M059J (cell line): ENCODE results near the gene LZTFL1. TPM values are rescaled to one million over a fixed set of nuclear protein-coding genes. Genes with fewer than 3 reads are reported as not detected.

Experiments used
- DNase-seq: peaks from one replicate; pipeline ENCODE4 v3.0.0-alpha.2; 2012; ENCODE audit warnings: low read depth
- total RNA-seq: library from RNA; depleted of rRNA; stranded (reverse); fragments of >200 nt; shearing (Covaris generic); gene quantifications from 2 replicates; pipeline ENCODE4 v1.2.3, GENCODE V29; 2014

LZTFL1 gene
- total RNA-seq, 1 experiment from 2014 or later, result 18.0 TPM

DNA sequence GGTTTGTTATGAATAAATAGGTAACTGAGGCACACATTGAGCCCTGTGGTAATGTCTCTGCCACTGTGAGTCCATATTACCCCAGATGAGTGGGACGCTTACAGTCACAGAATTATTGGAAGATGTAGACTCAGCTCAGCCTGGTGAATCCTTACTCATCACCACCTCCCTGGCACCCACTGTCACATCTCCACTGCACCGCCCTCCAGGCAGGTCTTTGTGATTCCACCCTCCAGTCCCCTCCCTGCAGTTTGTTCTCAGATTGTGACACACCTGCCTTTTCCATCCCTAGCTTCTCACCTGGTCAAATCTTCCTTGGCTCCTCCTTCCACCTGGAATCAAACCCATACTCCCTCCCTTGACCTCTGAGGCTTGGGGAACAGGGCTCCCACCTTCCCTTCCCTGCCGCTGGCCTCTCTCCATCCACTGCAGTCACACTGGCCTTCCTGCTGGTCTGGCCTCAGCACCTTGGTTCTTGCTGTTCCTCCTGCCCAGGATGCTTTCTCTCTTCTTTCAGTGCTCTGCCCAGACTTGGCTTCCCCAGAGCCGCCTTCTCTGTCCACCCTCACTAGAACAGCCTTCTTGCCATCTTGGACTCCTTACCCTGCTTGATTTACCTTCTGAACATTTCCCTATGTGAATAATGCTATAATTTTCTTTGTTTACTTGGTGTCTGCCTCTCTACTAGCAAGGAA, 55.0 kb downstream of the LZTFL1 start:
- no peak for DNase-seq

DNA sequence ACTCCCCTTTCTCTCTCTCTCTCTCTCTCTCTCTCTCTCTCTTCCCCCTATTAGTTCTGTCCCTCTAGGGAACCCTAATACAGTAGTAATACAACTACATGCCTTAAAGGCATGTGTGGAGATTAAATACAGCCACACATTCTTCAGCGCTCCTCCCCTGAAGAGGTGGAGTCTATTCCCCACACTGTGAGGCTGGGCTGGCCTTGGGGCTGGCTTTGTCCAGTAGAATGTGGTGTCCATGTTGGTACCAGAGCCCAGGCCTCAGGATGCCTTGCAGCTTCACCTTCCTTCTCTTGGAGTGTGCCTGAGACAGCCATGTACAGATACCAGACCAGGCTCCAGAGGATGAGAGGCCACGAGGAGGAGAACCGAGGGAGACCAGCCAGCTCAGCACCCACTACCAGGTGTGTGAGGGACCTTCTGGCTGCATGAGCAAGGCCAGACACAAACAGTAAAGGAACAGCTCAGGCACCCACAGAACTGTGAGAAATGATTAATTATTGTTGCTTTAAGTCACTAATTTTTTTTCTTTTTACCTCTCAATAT, 56.2 kb downstream of the LZTFL1 start:
- no peak for DNase-seq

DNA sequence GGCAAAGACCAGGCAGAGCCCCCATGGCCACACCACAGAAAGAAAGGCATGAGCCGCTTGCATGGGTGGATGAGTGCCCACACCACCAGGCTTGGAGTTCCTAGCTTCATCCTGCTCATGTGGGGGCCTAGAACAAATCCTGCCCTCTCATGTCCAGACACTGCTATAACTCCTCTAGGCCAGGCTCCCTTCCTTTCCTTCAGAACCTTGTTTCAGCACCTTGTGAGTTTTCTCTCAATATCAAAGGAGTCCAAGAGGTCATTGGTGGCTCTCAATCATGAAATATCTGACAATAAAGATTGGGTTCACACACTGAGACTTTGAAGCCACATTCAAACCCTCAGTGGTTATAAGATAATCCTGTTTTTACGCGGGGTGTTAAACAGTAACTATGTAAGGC, 58.3 kb downstream of the LZTFL1 start:
- DNase-seq, result no peak

DNA sequence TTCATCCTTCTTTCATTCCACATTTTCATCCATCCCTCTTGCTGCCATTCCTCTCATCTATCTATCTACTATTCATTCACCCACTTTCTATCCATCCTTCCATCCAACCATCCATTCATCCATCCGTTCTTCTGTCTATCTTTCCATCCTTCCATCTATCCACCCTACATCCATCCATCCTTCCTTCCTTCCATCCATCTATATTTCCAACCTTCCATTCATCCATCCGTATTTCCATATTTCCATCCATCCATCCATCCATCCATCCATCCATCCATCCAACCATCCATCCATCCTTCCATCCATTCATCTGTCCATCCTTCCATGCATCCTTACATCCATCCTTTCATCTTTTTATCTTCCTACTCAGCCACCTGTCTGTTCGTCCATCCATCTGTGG, 59.5 kb downstream of the LZTFL1 start:
- no peak for DNase-seq

DNA sequence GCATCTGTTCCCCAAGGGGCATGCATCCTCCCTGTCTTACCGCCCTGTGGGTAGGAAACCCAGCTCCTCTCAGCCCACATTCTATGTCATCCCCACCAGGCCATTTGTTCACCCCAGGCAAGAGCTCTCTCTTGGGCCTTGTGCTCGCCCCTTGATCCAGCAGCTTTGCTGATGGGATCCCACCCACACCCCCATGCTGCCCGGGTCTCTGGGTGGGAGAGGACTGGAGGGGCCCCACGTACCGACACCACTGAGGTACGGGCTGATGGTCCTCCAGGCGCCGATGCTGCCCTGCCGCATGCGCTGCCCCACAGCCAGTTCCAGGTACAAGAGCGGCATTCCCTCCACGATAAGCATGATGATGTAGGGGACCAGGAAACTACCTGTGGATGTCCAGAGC, 60.1 kb downstream of the LZTFL1 start:
- DNase-seq, result no peak

DNA sequence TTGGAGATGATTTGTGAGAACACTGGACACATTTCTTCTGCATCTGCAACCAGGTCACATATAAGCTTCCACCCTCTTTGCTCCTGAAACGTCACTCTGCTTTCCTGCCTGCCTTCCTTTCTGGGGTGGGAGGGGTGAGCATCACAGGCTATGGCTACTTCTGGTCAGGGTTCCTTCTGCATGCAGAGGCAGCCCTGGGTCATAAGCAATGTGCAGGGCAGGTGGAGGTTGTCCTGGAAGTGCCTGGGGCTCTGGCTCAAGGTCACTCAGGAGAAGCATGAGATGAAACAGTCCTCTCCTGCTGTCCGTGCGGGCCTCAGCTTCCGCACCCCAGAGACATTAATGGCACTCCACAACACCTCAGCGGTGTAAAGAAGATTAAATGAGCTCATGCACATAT, 60.6 kb downstream of the LZTFL1 start:
- no peak for DNase-seq

DNA sequence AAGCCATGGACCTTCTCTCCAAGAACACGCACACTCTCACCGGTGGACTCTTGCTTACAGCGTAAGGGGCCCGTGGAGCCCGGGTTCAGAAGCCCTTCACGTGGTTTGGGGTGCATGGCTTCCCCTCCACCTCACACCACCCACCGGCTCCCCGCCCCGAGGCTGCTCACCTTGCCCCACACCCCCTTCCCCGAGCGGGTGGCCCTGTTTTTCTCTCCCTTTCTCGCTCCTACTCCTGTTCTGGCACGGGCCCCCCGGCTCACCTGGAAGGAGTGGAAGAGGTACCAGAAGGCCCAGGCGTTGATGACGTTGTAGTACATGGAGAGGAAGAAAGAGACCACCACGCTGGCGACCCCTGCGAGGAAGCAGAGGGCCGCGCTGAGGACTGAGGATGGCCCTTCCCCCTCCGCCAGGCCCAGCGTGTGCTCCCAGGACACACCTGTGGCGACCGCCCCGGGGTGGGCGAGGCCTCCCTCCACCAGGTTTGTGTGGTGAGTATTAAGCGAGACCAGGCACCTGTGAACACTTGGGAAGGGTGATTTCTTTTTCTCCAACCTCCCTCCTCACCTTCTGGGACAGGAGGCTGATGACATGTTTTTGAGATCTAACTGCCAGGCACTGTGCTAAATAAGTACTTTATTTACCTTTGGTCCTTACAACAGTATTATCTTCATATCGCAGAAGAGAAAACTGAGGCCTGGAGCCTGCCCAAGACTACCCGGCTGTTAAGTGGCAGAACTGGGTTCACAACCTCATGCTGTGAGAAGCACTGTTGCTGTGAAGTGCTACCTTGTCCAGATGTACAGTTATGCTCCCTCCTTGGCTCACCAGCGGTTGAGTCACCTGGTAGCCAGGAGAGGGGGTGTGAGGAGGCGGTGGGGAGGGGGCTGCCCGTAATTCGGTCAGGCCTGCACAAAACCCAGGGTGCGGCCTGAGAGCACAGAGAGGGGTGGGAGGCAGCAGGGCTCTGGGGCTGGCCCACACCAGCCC, 61.9 kb downstream of the LZTFL1 start:
- DNase-seq, result no peak

DNA sequence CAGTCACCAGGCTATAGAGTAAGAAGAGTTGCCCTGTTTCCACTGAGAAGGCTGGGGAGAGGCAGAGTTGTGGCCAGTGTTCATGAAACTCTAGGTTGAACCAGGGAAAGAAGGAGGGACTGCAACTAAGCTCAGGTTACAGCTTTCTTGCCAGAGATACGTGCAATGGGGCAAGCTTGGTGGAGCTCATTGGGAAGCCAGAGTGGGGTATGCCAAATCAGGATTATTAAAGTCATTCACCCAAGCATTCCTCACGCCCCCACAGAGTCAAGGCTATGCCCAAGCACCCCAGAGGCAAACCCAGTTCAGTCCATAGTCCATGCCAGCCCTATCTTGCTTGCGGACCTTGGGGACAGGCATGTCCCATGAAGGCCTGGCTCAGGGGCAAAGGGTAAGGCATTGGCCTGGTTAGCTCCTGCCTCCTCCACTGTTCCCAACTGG, 63.1 kb downstream of the LZTFL1 start:
- no peak for DNase-seq

DNA sequence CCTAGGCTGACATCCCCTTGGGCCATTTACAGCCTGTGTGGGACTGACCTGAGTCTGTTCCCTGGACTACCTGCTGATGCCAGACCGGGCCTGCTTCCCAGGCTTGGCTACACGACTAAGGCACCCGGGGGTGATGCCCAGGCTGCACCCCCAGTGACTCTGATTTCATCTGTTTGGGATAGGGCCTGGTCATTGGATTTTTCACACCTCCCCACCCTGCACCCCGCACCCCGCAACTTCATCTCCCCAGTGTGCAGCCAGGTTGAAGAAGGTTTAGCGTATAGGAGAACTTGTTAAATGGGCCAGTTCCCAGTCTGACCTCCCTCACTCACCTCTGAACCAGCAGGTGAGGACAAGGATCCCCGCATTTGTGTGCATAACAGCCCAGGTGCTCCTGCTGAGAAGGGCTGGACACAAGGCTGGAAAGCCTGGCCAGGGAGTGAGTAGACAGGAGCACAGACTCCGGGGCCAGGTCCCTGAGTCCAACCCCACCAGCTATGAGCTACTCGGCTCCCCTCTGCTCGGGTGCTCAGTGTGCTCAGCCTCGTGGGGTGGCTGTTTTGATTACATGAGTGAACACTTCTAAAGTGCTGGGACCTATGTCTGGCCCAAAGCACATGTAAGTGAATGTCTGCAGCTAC, 64.1 kb downstream of the LZTFL1 start:
- no peak for DNase-seq

DNA sequence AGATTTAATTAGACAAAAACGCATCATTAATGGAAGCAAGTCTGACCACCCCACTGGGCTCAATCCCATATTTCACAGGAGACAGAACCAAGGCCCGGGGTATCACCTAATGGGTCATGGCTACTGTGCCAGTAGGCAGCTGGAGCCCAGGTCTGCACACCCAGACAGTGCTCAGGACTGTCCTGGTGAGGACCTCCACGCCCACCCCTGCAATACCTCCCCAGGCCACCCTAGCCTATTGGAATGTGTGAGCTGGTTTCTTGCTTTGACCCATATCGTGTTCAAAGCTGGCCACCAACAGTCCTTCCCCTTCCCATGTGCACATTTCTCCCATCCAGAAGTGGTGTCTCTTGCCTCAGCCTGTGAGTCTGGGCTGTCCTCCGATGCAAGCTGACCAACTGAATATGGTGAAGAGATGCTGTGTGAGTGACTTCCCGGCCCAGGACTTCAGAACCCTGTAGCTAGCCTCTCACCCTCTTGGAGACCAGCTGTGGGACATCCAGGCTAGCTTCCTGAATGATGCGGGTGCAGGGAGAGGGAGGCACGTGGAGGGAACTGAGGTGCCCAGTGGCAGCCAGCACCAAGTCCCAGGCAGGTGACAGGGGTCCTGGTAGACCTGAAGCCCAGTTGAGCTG, 64.7 kb downstream of the LZTFL1 start:
- no peak for DNase-seq

DNA sequence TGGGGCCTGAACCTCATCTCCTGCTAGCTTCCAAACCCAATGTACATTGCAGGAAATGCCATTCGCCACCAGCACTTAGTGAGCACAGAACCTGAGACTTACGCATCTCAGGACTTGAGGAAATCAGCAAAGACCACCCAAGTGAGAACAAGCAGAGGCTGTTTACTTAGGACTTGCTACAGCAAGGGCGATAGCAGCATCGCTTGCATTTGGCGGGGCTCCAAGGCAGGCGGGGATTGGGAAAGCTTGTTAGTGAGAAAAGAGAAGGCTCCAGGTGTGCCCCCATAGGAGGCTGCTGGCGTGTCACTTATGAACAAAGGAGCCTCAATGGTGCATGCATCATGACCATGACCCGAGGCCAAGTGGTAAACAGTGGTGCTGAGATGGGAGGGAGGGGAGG, 65.3 kb downstream of the LZTFL1 start:
- DNase-seq, result no peak

DNA sequence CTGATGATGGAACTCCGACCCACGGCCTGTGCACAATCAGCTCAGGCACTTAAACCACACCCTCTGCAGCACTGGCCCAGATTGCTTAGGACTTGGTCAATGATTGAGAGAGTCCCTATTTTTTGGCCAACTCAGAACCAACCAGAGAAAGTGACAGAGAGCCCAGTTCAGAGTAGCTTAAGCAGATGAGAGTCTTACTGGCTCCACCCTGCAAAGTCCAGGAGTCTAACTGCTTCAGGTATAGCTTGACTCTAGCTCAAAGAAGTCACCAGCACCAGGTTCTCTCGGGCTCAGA, 65.7 kb downstream of the LZTFL1 start:
- DNase-seq, result no peak

DNA sequence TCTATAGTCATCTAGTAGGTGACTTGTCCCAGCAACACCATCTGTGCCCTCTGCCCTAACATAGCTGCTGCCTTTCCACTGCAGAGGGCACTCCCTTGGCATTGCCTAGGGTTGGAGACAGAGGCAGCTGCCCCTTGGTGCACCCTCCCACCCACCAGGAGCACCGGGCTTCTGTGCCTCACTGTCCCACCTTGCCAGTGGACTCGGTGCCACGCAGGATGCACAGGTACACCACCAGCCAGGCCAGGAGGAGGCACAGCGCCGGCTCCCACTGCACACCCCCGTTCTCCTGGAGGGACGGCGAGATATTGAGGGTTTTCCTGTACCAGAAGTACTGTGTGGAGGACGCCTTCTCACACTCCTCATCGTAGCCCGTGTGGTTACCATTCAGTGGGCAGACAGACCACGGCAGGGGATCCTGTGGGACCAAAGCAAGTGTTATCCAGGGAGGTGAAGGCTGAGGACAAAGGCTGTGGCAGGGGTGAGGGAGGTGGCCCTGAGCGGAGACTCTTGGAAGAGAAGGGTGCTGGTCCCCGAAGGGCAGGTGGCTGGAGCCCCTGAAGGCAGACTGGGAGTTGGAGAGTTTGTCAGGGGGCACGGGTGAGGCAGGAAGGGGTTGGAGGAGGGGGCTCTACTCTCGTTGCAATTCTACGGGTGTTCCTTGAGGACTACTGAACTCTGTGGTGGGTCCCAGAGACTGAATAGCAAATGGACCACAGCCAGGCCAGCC, 66.2 kb downstream of the LZTFL1 start:
- no peak for DNase-seq

DNA sequence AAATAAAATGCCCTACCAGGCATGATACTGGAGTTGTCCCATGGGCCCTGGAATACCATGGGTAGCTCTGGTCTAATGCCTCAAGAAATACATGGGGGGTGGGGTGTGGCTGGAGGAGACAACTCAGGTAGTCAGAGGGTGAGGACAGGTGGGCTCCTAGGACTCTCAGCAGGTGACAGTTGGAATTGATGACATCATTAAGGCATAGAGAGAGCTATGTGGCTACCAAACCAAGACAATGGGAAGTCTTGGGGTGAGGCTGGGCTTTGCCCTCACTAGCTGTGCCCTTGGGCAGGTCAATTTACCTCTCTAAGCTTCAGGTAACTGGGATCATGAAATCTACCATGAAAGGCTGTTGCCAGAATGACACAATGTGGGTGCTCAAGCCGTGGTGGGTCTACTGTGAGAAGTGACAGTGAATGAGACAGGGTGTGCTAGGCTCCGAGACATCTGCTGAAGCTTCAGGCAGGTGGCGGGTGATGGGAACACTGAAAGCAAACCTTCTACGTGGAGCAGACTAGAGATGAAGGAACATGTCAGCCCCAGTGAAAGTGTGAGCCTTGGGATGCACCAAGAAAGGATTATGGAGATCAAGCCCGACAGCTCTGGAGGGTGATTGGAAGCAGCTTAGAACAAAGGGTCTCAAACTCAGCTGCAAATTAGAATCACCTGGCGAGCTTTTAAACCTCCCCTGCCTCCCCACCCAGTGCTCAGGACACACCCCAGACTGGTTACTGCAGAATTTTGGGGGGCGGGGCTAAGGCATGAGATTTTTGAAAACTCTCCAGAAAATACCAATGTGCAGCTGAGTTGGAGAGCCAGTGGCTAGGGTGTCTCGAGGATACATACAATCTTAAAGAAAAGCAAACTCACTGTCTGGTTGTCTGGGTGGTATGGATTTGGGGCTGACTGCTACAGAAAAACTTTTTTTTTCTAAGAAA, 67.1 kb downstream of the LZTFL1 start:
- DNase-seq, result no peak

DNA sequence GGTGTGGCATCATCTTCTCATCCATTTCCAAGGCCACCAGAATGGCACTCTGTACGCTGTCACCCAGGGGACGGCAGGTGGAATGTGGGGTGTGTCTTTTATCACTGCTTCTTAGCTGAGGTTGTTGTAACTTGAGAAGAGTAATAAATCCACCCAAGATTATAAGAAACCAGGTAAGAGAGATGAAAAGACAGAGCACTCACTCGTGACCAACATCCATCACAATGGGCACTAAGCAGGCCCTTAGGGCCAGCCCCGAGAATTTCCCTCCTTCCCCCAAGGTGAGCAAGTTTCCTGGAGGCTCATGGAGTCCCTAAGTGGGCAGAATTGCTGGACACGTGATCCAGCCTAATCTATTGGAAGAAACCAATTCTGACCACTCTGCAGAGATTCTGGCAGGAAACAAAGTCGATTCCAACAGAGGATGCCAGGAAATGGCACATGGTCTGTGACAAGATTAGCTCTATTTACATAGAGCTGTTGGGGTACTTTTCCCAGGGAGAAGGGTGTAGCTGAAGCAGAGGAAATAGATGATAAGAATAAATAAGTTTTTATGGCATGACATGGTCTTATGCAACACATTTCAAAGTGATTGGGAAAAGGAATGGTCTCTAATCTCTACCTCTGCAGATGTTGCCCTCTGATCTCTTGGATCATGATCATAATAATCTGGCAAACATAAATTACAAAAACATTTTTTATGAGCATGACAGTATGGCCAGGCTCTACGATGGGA, 68.0 kb downstream of the LZTFL1 start:
- DNase-seq, result no peak
